Islet of Langerhans (tissue), 1 donor: ENCODE data around the gene TBC1D1.
A peak's percentile ranks its signal among the peaks of the same experiment; 100 is the strongest.

ENCODE experiments used
- FAIRE-seq: peaks from one replicate; lab custom pipeline; 2011; peaks lifted over from hg19 to GRCh38; lab: Jason Lieb, UNC

Gene TBC1D1

DNA sequence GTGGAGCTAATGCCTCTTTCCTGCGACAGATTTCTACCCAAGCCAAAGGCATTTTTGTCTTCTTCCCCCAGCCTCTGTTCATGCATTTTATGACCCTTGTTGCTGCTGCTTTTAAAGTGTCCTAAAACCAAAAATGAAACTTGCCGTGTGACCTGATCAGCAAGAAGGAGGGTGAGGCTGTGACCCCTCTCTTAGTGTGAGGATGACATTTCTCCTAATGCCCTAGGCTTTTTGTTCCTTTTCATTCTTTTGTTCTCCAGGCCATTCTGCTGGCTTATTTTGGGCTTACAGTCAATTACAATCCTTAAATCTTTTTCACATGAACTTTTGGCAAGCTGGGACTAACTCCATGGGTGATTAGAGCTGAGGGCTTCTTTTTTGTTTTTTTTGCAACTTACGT is 103.7 kb downstream of the TBC1D1 start:
- FAIRE-seq = no peak

DNA sequence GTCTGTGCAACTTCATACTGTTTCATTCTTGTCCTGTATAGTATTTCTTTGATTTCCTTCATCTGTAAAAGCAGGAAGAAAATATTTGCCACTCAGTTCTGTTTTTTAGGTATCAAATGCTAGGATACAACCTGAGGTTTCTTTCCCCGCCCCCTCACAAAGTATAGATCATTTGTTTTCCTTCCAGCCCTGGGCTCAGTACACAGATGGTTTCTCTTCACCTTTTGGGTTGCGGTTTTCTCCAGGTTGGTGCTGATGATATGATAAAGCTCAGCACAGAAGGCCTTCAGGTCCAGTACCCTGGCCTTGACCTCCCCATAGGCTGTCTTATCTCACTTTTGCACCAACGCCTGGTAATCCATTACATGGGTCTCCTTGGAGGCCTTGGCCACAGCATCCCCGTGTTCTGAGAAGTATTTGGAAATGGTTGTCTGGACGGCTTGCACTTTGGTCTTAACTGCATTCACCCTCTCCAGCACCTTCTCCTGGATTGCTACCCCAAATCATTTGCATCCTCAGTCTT is 104.5 kb downstream of the TBC1D1 start:
- no peak for FAIRE-seq

DNA sequence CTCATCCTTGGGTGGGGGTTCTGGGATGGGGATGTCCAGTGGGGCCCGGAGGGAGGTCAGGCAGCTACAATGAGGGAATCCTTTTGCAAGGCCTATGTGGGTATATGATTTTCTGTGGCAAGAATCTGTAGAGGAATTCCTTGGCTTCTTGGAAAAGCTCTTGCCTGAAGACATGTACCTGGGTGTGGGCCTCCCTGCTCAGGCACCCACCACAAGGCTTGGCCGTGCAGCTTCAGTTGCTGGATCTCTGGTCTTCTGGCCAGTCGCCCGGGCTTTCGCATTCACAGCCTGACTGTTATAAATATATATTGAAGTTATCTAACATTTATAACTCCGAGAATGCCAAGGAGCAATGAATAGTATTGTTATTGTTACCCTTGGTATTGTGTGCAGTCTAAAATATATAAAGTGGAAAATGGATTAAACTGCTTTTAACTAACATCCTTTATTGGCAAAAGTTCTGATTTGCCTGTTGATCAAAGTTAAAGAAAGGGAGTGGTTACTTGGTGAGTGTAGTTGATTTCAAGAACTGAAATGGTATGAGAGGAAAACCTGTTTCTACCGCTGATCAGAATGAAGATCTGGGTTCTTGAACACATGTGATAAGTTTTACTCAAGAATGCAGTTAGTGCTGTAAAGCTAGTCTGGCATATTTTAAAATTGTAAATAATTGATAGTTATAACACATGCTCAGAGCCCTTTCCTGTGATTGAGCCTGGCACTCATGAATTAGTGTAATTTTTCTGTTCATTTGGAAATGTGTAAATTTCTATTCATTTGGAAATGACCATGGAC is 105.3 kb downstream of the TBC1D1 start:
- no peak for FAIRE-seq

DNA sequence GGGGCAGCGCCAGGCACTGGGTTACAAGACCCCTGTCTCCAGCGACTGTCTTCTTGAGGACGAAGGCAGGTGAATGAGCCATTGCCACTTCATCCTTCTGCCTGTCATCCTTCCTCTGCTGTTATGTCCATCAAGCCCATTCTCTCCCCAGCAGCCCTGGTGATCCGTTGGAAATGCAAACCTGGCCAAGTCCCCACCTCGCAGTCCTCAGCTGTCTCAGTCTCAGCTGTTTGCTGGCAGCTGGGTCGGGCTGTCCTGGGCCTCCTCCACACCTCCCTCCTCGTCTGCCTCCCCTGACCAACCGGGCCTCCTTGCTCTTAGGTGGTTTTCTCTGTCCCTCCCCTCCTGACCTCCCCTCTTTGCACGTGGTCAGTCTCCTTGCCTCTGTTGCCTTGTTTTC is 107.3 kb downstream of the TBC1D1 start:
- FAIRE-seq = no peak

DNA sequence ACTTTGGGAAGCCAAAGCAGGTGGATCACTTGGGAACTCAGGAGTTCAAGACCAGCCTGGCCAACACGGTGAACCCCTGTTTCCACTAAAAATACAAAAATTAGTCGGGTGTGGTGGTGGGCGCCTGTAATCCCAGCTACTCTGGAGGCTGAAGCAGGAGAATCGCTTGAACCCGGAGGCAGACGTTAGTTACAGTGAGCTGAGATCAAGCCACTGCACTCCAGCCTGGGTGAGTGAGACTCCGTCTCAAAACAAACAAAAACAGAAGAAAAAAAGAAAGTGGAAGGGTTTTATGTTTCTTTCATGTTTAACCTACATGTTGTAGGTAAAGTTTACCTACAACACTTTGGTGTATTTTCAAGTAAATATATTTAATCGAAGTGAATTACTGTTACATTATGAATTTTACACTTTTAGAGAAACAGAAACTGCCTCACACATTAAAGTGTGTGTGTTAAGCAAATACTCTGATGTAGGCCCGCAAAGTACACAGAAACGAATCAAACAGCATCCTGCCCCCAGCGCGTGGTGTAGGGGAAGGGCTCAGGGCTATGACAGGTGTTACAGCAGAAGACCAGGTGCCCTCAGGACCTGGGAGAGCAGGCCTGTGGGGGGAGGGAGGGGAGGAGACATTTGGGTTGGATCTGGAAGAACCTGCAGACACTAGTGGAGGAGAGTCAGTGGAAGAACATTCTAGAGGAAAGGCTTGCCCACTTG is 108.3 kb downstream of the TBC1D1 start:
- peak; percentile 9 for FAIRE-seq

DNA sequence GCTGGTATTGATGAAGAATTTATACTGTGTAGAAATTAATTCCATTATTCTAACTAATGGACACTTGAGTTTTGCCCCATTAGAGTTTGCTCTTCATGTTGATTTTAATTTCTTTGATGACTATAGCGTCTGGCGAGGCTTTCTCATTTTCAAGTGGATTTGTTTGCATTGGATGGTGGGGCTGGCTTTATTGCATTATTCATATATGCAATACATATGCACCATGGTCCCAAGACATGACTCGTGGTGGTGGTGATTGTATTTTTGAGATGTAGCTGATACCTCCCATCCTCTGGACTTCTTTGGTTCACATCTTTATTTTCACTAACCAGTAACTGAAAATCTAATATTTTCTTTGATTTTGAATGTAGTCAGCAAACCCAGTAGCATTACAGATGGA is 109.1 kb downstream of the TBC1D1 start:
- no peak for FAIRE-seq

DNA sequence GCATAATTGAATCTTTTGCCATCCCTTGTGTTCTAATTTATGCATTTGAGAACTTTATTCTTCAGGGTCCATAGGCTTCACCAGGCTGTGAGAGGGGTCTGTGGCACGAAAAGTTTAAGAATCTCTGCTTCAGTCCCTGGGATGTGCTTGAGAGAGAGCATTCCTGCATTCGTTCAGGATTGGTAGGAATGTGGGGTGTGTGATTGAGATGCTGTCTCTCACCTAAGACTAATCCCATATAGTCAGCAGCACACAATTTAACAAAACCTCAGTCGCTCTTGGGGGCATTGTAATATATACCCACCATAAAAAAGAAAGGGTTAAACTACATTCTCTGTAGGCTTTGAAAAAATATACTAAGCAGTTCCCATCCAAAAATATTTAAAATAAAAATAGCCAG is 111.0 kb downstream of the TBC1D1 start:
- no peak for FAIRE-seq

DNA sequence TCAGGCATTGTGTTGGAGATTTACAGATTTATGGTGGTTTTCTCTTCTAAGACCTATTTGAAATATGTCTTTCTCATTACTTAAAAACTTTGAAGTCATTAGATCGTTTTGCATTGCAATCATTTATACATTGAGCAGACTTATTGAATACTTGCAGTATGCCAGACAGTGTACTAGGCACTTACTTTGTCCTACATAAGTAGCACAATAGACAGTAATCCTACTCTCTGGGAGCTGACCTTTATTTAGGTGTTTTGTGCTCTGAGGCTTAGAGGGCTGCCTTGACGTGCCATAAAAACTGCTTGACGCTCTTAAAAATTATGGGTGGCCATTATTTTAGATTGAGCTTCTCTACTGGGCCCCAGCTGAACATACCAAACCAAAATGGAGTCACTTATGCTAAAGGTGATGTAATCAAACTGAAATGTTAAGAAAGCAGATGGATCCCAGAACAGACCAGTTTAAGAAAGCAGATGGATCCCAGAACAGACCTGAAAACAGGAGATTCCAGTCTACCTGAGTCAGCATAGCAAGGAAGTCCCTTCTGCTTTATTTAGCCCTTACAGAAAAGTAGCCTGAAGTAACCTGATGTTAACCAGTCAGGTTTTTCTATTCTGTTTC is 111.7 kb downstream of the TBC1D1 start:
- no peak for FAIRE-seq

DNA sequence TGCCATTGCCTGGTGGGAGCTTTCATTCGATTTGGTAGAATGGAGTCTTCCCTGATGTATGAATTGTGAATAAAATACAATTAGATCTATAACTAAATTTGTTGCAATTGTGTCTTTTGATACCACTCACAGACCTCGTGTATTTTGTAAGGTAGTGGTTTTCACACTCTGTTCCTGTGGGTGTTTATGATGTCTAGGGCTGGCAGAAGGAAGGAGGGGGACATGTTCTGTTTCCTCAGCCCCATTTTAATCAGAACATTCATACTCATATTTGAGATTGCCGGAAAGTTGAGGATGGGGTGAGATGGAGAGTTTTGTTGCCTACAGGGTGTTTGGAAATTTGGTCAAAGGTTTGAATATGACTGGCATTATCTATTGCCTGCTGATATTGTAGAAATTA is 112.2 kb downstream of the TBC1D1 start:
- no peak for FAIRE-seq

DNA sequence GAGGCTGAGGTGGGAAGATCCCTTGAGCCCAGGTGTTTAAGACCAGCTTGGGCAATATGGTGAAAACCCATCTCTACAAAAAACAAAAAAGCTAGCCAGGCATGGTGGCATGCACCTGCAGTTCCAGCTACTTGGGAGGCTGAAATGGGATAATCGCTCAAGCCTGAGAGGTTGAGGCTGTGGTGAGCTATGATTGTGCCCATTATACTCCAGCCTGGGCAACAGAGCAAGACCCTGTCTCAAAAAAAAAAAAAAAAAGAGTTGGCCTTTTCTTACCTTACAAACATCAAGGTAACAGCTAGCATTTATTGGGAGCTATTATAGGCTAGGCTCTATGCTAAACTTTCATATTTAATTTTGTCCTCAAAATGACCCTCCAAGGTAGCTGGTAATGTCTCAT is 112.7 kb downstream of the TBC1D1 start:
- no peak for FAIRE-seq

DNA sequence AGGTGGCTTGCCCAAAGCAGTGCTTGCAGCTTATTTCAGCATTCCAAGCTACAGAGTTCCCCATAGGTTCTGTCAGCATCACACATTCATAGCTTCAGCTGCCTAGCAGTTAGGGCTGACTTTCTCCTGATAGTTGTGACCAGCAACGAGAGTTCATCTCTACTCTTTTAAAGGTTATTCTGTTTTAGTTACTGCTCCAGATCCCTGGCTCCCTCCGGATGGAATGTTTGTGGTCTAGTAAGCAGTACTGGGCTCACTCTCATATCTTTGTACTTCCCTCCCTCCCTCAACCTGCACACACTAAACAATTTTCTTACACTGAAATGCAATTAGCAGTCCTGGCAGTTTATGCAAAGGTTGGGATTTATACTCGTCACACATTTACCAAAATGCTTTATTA is 113.2 kb downstream of the TBC1D1 start:
- FAIRE-seq = no peak

DNA sequence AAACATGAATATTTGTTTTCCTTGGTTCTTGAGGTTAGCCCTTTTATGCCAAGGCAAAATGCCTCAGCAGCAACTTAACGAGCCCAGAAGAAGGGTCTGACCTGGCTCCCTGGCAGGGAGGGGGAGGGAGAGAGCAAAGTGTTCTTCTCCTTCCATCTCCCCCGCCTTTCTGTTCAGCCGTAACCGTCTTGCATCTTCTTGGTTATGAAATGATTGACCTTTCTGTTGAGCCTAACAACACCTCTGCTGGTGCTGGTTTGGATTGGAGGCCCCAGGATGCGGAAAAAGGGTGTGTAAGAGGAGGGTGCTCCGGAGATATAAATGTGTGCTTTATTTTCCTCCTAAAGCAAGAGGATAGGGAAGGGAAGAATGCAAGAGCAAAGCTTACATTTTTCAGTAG is 114.0 kb downstream of the TBC1D1 start:
- FAIRE-seq = no peak

DNA sequence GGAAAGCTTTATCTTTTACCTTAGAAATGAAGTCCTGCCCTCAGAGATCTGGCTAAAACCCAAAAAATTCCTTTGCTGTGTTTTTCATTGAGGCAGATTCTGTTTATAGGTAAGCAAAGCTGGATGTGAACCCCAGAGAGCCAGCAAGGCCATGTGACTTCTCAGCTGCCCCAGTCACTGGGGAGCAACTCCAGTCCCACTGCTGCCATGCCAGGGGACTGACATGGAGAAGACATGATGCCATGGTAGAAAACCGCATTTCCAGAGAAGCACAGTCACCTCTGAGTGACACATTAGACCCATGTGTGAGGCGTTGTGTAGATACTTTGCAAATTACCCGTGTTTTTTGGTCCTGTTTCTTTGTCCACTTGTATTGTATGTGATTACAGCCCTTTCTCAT is 114.8 kb downstream of the TBC1D1 start:
- no peak for FAIRE-seq

DNA sequence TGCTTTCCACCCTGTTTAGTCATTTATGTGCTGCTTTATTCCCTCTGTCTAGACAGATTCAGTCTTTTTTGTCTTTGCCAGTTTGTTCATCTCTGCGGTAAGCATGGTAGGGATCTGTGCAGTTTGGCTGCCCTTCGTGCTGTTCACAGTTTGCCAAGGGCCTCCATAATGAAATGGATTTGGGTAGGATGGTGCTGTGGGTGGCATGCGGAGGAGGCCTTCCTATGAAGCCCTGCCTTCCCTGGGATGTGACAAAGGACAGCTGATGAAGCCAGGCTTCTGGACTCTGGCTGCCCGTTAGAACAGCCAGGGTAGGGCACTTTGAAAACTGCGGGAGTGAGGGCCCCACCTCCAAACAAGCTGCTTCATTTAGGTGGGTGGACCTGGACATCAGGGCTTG is 116.8 kb downstream of the TBC1D1 start:
- FAIRE-seq = no peak

DNA sequence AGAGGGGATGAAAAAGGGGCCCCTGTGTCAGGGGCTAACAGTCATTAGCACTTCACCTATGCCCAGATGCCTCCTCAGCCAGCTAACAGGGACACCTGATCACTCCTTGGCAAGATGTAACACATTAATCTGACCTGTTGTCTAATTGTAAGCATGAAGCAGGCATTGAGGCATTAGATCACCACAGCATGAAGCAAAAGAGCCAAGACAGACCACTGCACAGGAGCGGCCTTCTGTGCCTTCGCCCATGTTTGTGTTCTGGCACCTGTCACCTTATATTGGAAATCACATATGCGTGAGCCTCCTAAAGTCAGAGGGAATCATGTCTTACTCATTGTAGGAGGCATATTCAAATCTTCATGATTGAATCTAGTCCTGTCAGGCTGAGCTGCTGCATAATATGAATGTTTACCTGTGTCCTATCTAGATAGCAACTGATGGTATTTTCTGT is 117.7 kb downstream of the TBC1D1 start:
- no peak for FAIRE-seq

DNA sequence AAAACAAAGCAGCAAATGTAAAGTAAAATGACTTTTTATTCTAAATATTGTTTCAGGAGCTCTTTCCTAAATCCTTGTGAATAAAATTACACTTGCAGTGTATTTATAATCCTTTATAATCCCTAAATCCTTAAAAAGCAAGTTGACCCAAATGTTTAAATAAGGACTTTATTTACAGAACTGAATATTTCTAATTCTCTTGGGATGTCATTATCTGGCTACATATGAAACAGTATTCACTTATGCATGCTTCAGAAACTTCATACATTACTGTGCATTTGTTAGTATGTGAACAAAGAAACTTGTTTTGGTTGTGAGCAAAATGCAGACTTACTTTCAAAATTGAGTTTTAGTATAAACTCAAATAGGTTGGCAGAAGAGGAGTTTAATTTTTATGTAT is 118.5 kb downstream of the TBC1D1 start:
- peak; percentile 9 for FAIRE-seq

DNA sequence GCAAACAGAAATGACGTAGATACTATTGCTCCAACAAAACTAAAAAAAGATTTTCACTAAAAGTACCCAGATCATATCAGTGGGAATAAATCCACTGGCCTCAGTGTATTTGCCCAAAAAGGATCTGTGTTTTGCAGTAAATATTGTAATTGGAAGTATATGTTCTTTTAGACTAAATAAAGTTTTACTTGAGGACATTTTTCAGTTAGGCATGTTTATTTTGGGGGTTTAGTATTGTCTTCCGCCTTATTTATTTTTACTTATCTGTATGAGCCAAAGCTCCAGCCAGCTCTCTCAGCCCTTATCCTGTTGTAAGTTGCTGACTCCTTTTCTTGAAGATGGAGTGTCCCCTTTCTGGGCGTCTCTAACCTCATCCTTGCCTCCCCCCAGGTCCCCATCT is 119.1 kb downstream of the TBC1D1 start:
- FAIRE-seq = no peak

DNA sequence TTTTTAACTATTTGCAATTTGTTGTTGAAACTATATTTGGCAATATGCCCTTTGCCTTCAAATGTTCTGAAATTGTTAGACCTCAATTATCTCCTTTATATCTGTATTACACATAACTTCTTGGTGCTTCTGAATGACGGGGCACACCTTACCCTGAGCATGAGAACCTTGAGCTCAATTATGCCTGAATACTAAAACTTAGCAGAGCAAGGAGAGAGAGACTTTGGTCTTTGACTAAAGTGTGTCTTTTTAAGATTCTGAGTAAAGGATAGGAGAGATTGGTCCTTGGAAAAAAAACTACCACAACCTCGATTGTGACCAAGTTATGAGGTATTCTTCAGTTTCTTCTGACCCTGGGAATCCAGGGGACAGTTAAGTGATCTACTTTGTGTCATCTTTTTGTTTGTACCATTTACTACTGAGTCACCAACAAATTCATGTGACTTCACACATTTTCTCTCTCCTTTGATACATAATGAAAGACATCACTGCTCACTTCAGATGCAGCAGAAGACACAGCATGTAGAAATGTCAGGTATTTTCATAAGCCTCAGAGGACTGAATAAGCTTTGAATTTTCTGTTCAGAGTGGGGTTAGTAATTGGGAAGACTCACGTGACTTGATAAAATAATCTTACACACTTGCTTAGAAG is 120.8 kb downstream of the TBC1D1 start:
- no peak for FAIRE-seq

DNA sequence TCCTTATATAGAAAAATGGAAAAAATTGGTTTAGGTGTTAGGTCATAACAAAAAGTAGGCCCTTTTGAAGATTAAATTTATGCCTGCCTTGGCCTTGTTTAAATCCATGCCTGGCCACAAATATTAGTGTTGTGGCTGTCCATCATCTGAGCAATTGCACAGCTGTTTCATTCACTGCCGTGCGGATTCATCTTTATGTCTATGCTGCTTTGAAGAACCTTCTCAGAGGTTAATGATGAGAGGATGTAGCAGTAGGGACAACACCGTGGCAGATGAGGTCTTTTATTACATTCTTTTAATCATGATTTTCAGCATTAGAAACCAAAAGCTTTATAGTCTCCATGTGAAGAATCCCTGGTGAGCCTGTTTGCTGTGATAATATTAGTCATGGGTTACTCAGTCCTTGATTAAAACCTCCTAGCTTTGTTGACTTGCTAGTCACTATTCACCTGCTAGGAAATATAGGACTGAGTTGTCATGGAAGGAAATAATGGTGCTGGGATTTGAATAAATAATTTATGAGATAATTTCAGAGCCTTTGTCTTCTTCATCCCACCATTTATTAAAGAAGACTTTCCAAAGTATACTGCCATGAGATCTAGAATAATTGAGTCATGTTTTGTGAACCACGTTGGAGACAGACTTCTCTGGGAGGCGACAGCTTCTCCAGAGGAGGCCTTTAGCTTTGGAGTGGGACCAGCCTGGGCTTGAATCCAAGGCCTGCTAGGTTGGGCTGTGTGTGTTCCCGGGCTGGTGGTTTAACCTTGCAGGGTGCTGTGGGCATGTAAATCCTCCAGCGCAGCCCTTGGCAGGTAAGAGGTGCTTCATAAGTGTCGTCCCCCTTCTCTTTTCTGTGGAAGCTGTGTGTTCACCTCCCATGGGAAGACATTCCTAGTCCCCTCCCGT is 122.8 kb downstream of the TBC1D1 start:
- peak; percentile 95 for FAIRE-seq

DNA sequence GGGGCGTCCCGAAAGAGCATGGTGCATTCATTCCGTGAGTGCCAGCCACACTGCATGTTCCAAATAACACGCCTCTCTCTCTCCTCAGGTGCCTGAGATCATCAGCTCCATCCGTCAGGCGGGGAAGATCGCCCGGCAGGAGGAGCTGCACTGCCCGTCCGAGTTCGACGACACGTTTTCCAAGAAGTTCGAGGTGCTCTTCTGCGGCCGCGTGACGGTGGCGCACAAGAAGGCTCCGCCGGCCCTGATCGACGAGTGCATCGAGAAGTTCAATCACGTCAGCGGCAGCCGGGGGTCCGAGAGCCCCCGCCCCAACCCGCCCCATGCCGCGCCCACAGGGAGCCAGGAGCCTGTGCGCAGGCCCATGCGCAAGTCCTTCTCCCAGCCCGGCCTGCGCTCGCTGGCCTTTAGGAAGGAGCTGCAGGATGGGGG is 123.6 kb downstream of the TBC1D1 start:
- no peak for FAIRE-seq

DNA sequence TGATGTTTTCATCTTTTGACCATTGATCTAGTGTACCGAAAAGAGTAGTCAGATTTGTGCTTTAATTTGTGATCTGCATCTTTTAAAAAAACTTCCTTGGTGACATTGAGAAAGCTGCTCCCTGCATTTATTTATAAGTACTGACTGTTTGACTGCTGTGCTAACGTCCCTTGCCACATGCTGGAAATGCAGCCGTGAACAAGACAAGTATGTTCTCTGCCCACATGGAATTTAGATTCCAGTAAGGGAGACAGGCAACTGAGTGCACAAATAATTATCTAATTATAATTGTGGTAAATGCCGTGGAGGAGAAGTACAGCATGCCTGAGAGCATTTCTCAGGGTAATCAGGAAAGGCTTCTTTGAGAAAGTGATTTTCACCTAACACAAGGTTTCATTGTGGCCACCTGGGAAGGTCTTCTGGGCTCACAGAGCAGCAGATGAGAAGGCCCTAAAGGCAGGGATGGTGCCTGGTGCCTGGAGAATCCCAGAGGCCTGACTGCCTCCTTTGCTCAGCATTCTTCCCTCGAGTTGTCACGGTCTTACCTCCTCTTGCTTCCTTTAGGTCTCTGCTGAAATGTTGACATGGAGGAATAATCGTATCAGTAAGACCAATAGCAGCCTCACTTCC is 125.1 kb downstream of the TBC1D1 start:
- no peak for FAIRE-seq
